ENCODE results near the gene SLC6A19.

- no peak for TF ChIP-seq CTCF (IDR thresholded peaks at IDR 0.05; ENCODE audit: insufficient read depth, low read length)
- TF ChIP-seq POLR2AphosphoS5 (IDR thresholded peaks at IDR 0.05; ENCODE audit: low read depth) = no peak
- TF ChIP-seq SPI1 (IDR thresholded peaks at IDR 0.05; ENCODE audit: borderline replicate concordance, low read depth) = no peak
- no peak for TF ChIP-seq GABPA (IDR thresholded peaks at IDR 0.05; ENCODE audit: low read depth)
- no peak for TF ChIP-seq REST (IDR thresholded peaks at IDR 0.05; ENCODE audit: insufficient replicate concordance, low read depth)
Measured at GRCh38 chr5:1165864-1166263, 35.5 kb upstream of the SLC6A19 start.
